GM12874 (cell line): ENCODE data around the gene PTGER2.

ENCODE experiments used
- CTCF ChIP-seq: IDR thresholded peaks from 2 replicates; pipeline ENCODE4 v1.5.1; 2011; ENCODE audit warnings: low read depth, mild to moderate bottlenecking, control low read depth, low read length, moderate library complexity; ENCODE audit not compliant: insufficient read depth

Gene PTGER2

GRCh38 chr14:52342849-52343596 lies 28.9 kb downstream of the PTGER2 start:
- TF ChIP-seq CTCF: no peak

- no peak for TF ChIP-seq CTCF
Measured at GRCh38 chr14:52346778-52347177, 32.7 kb downstream of the PTGER2 start.

- no peak for TF ChIP-seq CTCF
Measured at GRCh38 chr14:52348279-52348678, 34.2 kb downstream of the PTGER2 start.

- no peak for TF ChIP-seq CTCF
Measured at GRCh38 chr14:52348776-52349175, 34.7 kb downstream of the PTGER2 start.

GRCh38 chr14:52349731-52350130 lies 35.6 kb downstream of the PTGER2 start:
- no peak for TF ChIP-seq CTCF

GRCh38 chr14:52350445-52350844 lies 36.3 kb downstream of the PTGER2 start:
- TF ChIP-seq CTCF: no peak

GRCh38 chr14:52351233-52352060 lies 37.3 kb downstream of the PTGER2 start:
- TF ChIP-seq CTCF: no peak
